ENCODE measurements around the gene VOPP1.

GRCh38 chr7:55441774-55442522, 130.4 kb downstream of the VOPP1 start:
- TF ChIP-seq POLR2AphosphoS5 (IDR thresholded peaks at IDR 0.05; ENCODE audit: low read depth, low read length), result no peak
- no peak for TF ChIP-seq SPI1 (IDR thresholded peaks at IDR 0.05; ENCODE audit: low read depth, low read length)
- no peak for TF ChIP-seq POLR2A (IDR thresholded peaks at IDR 0.05; ENCODE audit: low read depth, low read length)
- no peak for TF ChIP-seq POU2F2 (IDR thresholded peaks at IDR 0.05; ENCODE audit: low read depth, low read length)
- no peak for TF ChIP-seq TAF1 (IDR thresholded peaks at IDR 0.05; ENCODE audit: low read depth, low read length)
- no peak for TF ChIP-seq PAX5 (IDR thresholded peaks at IDR 0.05; ENCODE audit: insufficient read depth, low read length, severe bottlenecking)
